ENCODE data around the gene COL6A2.
"Not testable (repeated sequence)": the region's sequence is repeated elsewhere in the genome, so short reads cannot be mapped to it uniquely, and the experiment has no call there.

COL6A2 gene

DNA sequence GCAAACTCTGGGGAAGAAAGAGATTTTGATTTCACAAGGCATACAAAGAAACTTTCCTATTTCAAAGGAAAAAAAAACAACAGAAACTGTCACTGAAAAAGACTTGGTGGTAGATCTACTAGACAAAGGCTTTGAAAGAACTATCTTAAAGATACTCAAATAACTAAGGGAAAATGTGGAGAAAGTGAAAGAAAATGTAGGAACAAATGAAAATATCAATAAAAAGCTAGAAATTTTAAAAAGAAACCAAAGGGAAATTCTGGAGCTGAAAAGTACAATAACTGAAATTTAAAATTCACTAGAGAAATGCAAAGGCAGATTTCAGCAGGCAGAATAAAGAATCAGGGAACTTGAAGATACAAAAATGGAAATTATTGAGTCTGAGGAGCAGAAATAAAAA is 6.2 kb downstream of the COL6A2 start:
- no peak overlapping the region for H3K4me3 ChIP-seq (ENCODE audit: low read length in 2 of 2)
- no peaks in the 10 kb centered on the region for H3K9me3 ChIP-seq (ENCODE audit: control insufficient read depth in 2 of 2, low read length in 2 of 2)
- no peaks in the 10 kb centered on the region for H3K4me1 ChIP-seq (ENCODE audit: control insufficient read depth in 2 of 2, insufficient read depth in 2 of 2, low read length in 2 of 2)
- H3K36me3 ChIP-seq (ENCODE audit: control insufficient read depth in 2 of 2, insufficient read depth in 2 of 2, low read length in 2 of 2) = no peaks in the 10 kb centered on the region
- no peak overlapping the region for H3K27ac ChIP-seq (ENCODE audit: low read depth in 2 of 2, low read length in 2 of 2)
- peaks cover 3 to 5% of the 10 kb centered on the region in 2 donors for H3K27me3 ChIP-seq (ENCODE audit: control insufficient read depth in 2 of 2, insufficient read depth in 2 of 2, low read length in 2 of 2)
- no peak overlapping the region for H3K9ac ChIP-seq (ENCODE audit: low read depth in 1 of 2, low read length in 2 of 2)

DNA sequence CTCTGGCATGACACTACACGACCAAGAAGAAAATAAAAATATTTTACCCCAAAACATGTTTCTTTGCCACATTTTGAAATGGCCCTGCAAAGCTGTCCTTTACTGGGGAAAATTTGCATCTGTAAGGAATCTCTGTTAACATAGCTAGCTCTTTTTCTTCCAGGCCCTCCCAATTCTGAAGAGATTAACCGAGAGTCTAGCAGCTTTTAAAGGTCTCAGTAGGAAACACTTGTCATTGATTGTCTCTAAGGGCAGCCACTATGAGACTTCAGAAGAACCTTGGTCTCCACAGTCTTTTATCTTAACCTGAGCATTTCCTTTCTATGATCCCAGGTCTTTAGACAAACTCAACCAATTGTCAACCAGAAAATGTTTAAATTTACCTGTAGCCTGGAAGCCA is 9.5 kb downstream of the COL6A2 start:
- H3K36me3 ChIP-seq (ENCODE audit: control insufficient read depth in 2 of 2, insufficient read depth in 2 of 2, low read length in 2 of 2); H3K9me3 ChIP-seq (ENCODE audit: control insufficient read depth in 2 of 2, low read length in 2 of 2); H3K27ac ChIP-seq (ENCODE audit: low read depth in 2 of 2, low read length in 2 of 2); H3K27me3 ChIP-seq (ENCODE audit: control insufficient read depth in 2 of 2, insufficient read depth in 2 of 2, low read length in 2 of 2); H3K4me1 ChIP-seq (ENCODE audit: control insufficient read depth in 2 of 2, insufficient read depth in 2 of 2, low read length in 2 of 2); H3K9ac ChIP-seq (ENCODE audit: low read depth in 1 of 2, low read length in 2 of 2); H3K4me3 ChIP-seq (ENCODE audit: low read length in 2 of 2): not testable (repeated sequence)

DNA sequence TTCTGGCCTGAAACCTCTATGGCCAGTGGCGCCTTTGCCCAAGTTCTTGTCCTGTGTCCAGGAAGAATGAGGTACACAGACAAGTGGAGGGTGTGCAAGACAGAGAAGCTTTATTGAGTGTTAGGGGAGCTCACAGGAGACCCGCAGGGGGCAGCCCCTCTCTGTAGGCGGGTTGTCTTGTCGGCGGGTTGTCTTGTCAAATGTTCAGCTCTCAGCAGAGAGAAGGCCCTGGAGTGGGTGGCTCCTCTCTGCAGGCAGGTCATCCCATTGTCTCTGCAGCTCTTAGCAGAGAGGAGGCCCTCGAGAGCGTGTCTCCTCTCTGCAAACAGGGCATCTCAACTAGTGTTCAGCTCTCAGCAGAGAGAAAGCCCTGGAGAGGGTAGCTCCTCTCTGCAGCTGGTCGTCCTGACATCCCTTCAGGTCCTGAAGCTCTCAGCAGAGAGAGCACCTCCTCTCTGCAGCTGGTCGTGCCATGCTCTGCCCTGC is 11.0 kb downstream of the COL6A2 start:
- no peaks in the 10 kb centered on the region for H3K9me3 ChIP-seq (ENCODE audit: control insufficient read depth in 2 of 2, low read length in 2 of 2)
- H3K4me1 ChIP-seq (ENCODE audit: control insufficient read depth in 2 of 2, insufficient read depth in 2 of 2, low read length in 2 of 2) = no peaks in the 10 kb centered on the region
- peaks cover 0 to 4% of the 10 kb centered on the region in 2 donors for H3K36me3 ChIP-seq (ENCODE audit: control insufficient read depth in 2 of 2, insufficient read depth in 2 of 2, low read length in 2 of 2)
- H3K27me3 ChIP-seq (ENCODE audit: control insufficient read depth in 2 of 2, insufficient read depth in 2 of 2, low read length in 2 of 2) = no peaks in the 10 kb centered on the region
- no peak overlapping the region for H3K27ac ChIP-seq (ENCODE audit: low read depth in 2 of 2, low read length in 2 of 2)
- H3K9ac ChIP-seq (ENCODE audit: low read depth in 1 of 2, low read length in 2 of 2) = no peak overlapping the region
- H3K4me3 ChIP-seq (ENCODE audit: low read length in 2 of 2) = no peak overlapping the region

DNA sequence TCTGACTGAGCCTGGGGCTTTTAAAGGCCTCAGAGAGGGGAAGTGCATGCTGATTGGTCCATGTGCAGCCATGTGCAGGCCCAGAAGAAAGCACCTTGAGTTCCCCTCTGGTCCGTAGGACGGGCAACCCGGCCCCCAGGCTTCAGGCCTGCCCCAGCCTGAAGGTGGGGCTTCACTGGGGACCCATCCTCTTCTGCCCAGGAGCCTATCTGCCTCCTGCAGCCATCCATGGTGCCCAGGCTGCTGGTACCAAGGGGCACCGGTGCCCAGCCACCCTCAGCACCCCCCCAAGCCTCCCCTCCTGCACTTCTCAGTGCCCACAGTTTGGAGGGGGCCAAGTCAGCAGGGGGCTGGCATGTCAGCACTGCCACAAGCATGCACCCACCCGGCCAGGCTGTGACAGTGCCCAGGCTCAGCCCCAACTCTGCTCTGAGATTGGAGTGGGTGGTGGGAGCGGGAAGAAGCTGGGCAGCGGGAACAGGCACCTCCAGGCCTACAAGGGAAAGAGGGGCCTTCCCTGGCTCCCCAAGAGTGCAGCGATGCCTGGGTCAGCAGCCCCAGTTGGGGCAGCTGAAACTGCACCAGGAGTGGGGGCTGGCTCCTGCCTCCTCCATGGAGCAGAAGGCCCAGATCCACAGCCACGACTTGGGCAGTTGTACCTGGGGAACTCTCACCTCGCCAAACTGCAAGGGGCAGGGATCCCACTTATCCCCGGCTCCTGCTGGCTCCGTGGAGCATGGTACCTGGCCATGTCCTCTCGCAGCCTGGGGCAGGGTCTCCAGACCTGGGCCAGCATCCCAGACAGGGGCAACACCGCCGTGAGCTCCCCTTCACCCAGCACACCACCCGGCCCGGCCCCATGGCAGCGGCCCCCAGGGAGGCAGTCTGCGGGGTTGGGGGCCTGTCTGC is 11.7 kb downstream of the COL6A2 start:
- no peak overlapping the region for H3K9ac ChIP-seq (ENCODE audit: low read depth in 1 of 2, low read length in 2 of 2)
- H3K27ac ChIP-seq (ENCODE audit: low read depth in 2 of 2, low read length in 2 of 2) = peak overlapping the region in 1 of 2 donors; percentile 23
- no peaks in the 10 kb centered on the region for H3K9me3 ChIP-seq (ENCODE audit: control insufficient read depth in 2 of 2, low read length in 2 of 2)
- no peak overlapping the region for H3K4me3 ChIP-seq (ENCODE audit: low read length in 2 of 2)
- H3K27me3 ChIP-seq (ENCODE audit: control insufficient read depth in 2 of 2, insufficient read depth in 2 of 2, low read length in 2 of 2) = no peaks in the 10 kb centered on the region
- peaks cover 0 to 4% of the 10 kb centered on the region in 2 donors for H3K36me3 ChIP-seq (ENCODE audit: control insufficient read depth in 2 of 2, insufficient read depth in 2 of 2, low read length in 2 of 2)
- H3K4me1 ChIP-seq (ENCODE audit: control insufficient read depth in 2 of 2, insufficient read depth in 2 of 2, low read length in 2 of 2) = no peaks in the 10 kb centered on the region

DNA sequence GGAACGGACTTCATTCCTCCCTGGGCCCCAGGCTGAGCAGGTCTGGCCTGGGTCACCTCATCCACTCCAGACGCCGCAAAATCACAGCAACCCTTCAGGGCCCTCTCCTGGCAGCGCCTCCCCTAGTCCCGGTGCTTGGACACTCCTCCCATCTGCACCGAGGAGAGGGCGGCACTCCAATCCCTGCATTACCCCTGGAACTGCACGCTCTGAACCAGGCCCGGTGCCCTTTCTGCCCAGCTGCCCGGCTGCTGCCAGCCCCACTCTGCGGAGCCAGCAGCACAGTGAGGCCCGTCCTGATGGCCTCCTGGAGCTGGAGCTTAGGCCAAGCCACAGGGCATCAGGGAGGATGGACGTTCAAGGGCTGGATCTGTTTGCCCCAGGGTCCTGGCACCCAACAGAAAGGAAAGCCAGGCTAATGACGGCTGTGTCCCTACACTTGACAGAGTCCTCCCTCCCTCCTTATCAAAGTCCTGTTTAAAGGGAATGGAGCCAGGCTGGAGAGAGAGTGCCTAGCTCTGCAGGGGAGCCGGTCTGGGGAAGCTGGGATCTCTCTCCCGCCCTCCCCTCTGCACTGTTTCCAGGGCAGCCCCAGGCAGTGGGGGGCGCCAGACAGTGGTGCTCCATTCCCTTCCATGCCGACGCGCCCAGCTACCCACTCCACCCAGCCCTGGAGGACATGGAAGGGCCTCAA is 12.7 kb downstream of the COL6A2 start:
- Histone ChIP-seq H3K9me3 (ENCODE audit: control insufficient read depth in 2 of 2, low read length in 2 of 2) (no peaks in the 10 kb centered on the region), H3K4me1 (ENCODE audit: control insufficient read depth in 2 of 2, insufficient read depth in 2 of 2, low read length in 2 of 2) (no peaks in the 10 kb centered on the region), H3K4me3 (ENCODE audit: low read length in 2 of 2) (no peak overlapping the region), H3K27ac (ENCODE audit: low read depth in 2 of 2, low read length in 2 of 2) (peak overlapping the region in 1 of 2 donors; percentile 16), H3K36me3 (ENCODE audit: control insufficient read depth in 2 of 2, insufficient read depth in 2 of 2, low read length in 2 of 2) (peaks cover 0 to 4% of the 10 kb centered on the region in 2 donors), H3K27me3 (ENCODE audit: control insufficient read depth in 2 of 2, insufficient read depth in 2 of 2, low read length in 2 of 2) (no peaks in the 10 kb centered on the region), H3K9ac (ENCODE audit: low read depth in 1 of 2, low read length in 2 of 2) (no peak overlapping the region)

DNA sequence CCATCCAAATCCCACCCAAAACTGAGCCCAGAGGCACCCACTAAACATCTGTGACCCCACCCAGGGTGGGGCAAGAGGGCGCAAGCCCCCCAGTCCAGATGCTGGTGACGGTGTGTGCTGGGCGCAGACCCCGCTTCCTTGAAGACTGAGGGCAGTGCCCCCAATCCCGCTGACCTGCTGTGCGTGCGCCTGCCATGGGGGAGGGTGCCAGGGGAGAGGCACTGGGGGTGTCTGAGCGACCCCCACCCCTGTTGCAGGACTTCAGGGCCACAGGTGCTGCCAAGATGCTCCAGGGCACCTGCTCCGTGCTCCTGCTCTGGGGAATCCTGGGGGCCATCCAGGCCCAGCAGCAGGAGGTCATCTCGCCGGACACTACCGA is 13.3 kb downstream of the COL6A2 start:
- no peak overlapping the region for H3K4me3 ChIP-seq (ENCODE audit: low read length in 2 of 2)
- no peaks in the 10 kb centered on the region for H3K27me3 ChIP-seq (ENCODE audit: control insufficient read depth in 2 of 2, insufficient read depth in 2 of 2, low read length in 2 of 2)
- H3K27ac ChIP-seq (ENCODE audit: low read depth in 2 of 2, low read length in 2 of 2) = peak overlapping the region in 1 of 2 donors; percentile 16
- H3K36me3 ChIP-seq (ENCODE audit: control insufficient read depth in 2 of 2, insufficient read depth in 2 of 2, low read length in 2 of 2) = peaks cover 0 to 4% of the 10 kb centered on the region in 2 donors
- no peak overlapping the region for H3K9ac ChIP-seq (ENCODE audit: low read depth in 1 of 2, low read length in 2 of 2)
- H3K9me3 ChIP-seq (ENCODE audit: control insufficient read depth in 2 of 2, low read length in 2 of 2) = no peaks in the 10 kb centered on the region
- no peaks in the 10 kb centered on the region for H3K4me1 ChIP-seq (ENCODE audit: control insufficient read depth in 2 of 2, insufficient read depth in 2 of 2, low read length in 2 of 2)

DNA sequence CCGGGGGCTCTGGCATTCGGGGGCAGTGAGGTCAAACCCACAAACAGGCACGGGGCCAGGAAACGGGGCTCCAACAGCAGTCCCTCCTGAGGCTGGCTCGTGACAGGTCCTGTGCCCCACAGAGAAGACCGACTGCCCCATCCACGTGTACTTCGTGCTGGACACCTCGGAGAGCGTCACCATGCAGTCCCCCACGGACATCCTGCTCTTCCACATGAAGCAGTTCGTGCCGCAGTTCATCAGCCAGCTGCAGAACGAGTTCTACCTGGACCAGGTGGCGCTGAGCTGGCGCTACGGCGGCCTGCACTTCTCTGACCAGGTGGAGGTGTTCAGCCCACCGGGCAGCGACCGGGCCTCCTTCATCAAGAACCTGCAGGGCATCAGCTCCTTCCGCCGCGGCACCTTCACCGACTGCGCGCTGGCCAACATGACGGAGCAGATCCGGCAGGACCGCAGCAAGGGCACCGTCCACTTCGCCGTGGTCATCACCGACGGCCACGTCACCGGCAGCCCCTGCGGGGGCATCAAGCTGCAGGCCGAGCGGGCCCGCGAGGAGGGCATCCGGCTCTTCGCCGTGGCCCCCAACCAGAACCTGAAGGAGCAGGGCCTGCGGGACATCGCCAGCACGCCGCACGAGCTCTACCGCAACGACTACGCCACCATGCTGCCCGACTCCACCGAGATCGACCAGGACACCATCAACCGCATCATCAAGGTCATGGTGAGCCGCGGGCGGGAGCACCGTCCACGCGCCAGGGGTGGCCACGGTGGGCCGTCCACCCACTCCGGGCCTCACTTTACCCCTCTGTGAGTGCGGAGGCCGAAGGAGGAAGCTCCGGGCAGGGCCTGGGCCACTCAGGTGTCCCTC is 14.2 kb downstream of the COL6A2 start:
- Histone ChIP-seq H3K4me1 (ENCODE audit: control insufficient read depth in 2 of 2, insufficient read depth in 2 of 2, low read length in 2 of 2) (no peaks in the 10 kb centered on the region), H3K36me3 (ENCODE audit: control insufficient read depth in 2 of 2, insufficient read depth in 2 of 2, low read length in 2 of 2) (peaks cover 0 to 4% of the 10 kb centered on the region in 2 donors), H3K9ac (ENCODE audit: low read depth in 1 of 2, low read length in 2 of 2) (no peak overlapping the region), H3K9me3 (ENCODE audit: control insufficient read depth in 2 of 2, low read length in 2 of 2) (no peaks in the 10 kb centered on the region), H3K27me3 (ENCODE audit: control insufficient read depth in 2 of 2, insufficient read depth in 2 of 2, low read length in 2 of 2) (no peaks in the 10 kb centered on the region), H3K27ac (ENCODE audit: low read depth in 2 of 2, low read length in 2 of 2) (no peak overlapping the region), H3K4me3 (ENCODE audit: low read length in 2 of 2) (no peak overlapping the region)

DNA sequence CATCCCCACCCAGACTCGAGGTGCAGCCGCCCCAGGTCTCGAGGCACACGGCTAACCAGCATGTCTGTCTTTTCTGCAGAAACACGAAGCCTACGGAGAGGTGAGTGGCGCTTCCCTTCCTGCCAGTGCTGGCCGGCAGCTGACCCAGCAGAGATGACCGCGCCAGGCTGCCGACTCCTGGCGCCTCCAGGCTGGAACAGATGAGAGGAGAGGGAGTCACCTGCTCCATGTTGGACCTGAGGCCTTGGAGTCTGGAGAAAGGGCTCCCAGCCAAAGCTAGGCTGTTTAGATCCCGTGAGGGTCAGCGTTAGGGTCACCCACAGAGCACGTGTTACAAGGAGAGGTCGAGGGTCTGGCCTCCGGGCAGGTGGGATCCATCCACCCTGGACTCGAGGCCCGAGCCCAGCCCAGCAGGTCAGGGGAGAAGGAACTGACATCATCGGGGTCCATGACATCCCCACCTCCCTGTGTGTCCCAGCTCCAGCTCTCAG is 14.9 kb downstream of the COL6A2 start:
- Histone ChIP-seq H3K9ac (ENCODE audit: low read depth in 1 of 2, low read length in 2 of 2) (no peak overlapping the region), H3K27ac (ENCODE audit: low read depth in 2 of 2, low read length in 2 of 2) (no peak overlapping the region), H3K4me1 (ENCODE audit: control insufficient read depth in 2 of 2, insufficient read depth in 2 of 2, low read length in 2 of 2) (no peaks in the 10 kb centered on the region), H3K9me3 (ENCODE audit: control insufficient read depth in 2 of 2, low read length in 2 of 2) (no peaks in the 10 kb centered on the region), H3K27me3 (ENCODE audit: control insufficient read depth in 2 of 2, insufficient read depth in 2 of 2, low read length in 2 of 2) (no peaks in the 10 kb centered on the region), H3K36me3 (ENCODE audit: control insufficient read depth in 2 of 2, insufficient read depth in 2 of 2, low read length in 2 of 2) (peaks cover 1 to 4% of the 10 kb centered on the region in 2 donors), H3K4me3 (ENCODE audit: low read length in 2 of 2) (no peak overlapping the region)

DNA sequence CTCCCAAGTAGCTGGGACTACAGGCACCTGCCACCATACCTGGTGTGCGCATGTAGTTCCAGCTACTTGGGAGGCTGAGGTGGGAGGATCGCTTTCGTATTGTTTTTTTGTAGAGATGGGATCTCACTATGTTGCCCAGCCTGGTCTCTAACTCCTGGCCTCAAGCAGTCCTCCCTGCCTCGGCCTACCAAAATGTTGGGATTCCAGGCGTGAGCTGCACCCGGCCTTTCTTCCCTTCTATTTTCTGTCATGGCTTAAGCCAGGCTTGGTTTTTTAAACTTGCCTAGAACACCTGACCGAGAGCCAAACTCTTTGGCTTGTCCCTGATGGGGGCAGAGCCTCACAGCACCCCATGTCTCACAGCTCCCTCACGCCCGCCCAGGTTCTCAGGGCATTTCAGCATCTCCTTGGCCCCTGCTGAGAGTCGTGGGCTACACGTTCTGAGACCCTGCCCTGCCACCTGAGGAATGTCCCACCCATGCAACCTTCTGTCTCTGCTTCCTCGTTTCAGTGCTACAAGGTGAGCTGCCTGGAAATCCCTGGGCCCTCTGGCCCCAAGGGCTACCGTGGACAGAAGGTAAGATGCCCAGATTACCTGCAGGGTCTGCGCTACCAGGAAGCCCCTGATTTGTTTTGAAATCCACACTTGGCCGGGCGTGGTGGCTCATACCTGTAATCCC is 15.7 kb downstream of the COL6A2 start:
- Histone ChIP-seq H3K4me1 (ENCODE audit: control insufficient read depth in 2 of 2, insufficient read depth in 2 of 2, low read length in 2 of 2) (no peaks in the 10 kb centered on the region), H3K27me3 (ENCODE audit: control insufficient read depth in 2 of 2, insufficient read depth in 2 of 2, low read length in 2 of 2) (no peaks in the 10 kb centered on the region), H3K9me3 (ENCODE audit: control insufficient read depth in 2 of 2, low read length in 2 of 2) (no peaks in the 10 kb centered on the region), H3K4me3 (ENCODE audit: low read length in 2 of 2) (no peak overlapping the region), H3K9ac (ENCODE audit: low read depth in 1 of 2, low read length in 2 of 2) (no peak overlapping the region), H3K27ac (ENCODE audit: low read depth in 2 of 2, low read length in 2 of 2) (no peak overlapping the region), H3K36me3 (ENCODE audit: control insufficient read depth in 2 of 2, insufficient read depth in 2 of 2, low read length in 2 of 2) (peaks cover 2 to 4% of the 10 kb centered on the region in 2 donors)
